ENCODE data around the gene EMC6.

Gene EMC6

DNA sequence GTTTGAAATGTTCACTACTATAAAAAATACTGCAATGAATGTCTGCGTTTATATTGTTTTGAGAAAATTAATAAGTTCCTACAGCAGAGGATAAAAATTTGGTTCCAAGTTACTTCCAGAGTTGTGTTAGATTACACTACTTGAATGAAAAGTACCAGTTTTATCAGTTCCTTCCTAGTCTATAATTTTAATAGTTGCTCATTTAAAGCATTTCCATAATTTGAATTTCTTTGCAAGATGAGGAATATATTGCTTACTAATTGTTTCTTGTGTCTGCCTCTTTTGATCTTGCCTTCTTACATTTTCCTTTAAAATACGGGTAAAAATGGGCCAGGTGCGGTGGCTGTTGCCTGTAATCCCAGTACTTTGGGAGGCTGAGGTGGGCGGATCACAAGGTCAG lies 4.0 kb downstream of the EMC6 start:
- H3K36me3 ChIP-seq (ENCODE audit: insufficient read depth, low read length): peaks cover 4% of the 10 kb centered on the region
- no peak overlapping the region for H3K4me2 ChIP-seq (ENCODE audit: low read length)
- H3K27me3 ChIP-seq (ENCODE audit: control insufficient read depth, insufficient read depth, low read length): no peaks in the 10 kb centered on the region
- H3K9me3 ChIP-seq (replicated peaks; ENCODE audit: low read length): no peaks in the 10 kb centered on the region
- H3K9ac ChIP-seq (ENCODE audit: low read depth, low read length): no peak overlapping the region
- H3K4me1 ChIP-seq (ENCODE audit: control insufficient read depth, insufficient read depth, low read length): peaks cover 5% of the 10 kb centered on the region
- H3K4me3 ChIP-seq (ENCODE audit: low read length): no peak overlapping the region

DNA sequence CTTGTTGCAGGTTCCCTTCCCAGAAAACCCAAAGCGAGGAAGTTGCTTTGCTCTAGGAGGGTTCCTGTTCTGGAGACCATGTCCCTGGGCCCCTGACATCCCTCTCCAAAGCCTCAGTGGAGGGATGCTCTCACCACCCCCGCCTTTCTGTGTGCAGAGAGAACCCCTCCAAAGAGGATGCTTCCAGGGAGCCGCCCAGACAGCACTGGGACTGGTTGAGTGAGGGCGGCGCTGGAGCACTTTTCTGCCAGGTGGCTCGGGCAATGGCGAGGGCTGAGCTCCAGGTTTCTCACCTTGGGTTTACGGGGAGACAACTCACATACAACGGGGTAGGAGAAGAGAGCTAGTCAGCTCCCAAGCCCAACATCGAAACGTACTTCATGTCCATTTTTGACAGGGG lies 7.3 kb downstream of the EMC6 start:
- Histone ChIP-seq H3K9me3 (replicated peaks; ENCODE audit: low read length) (no peaks in the 10 kb centered on the region), H3K4me2 (ENCODE audit: low read length) (no peak overlapping the region), H3K4me3 (ENCODE audit: low read length) (no peak overlapping the region), H3K27me3 (ENCODE audit: control insufficient read depth, insufficient read depth, low read length) (no peaks in the 10 kb centered on the region), H3K9ac (ENCODE audit: low read depth, low read length) (no peak overlapping the region), H3K4me1 (ENCODE audit: control insufficient read depth, insufficient read depth, low read length) (peaks cover 4% of the 10 kb centered on the region), H3K36me3 (ENCODE audit: insufficient read depth, low read length) (no peaks in the 10 kb centered on the region)

DNA sequence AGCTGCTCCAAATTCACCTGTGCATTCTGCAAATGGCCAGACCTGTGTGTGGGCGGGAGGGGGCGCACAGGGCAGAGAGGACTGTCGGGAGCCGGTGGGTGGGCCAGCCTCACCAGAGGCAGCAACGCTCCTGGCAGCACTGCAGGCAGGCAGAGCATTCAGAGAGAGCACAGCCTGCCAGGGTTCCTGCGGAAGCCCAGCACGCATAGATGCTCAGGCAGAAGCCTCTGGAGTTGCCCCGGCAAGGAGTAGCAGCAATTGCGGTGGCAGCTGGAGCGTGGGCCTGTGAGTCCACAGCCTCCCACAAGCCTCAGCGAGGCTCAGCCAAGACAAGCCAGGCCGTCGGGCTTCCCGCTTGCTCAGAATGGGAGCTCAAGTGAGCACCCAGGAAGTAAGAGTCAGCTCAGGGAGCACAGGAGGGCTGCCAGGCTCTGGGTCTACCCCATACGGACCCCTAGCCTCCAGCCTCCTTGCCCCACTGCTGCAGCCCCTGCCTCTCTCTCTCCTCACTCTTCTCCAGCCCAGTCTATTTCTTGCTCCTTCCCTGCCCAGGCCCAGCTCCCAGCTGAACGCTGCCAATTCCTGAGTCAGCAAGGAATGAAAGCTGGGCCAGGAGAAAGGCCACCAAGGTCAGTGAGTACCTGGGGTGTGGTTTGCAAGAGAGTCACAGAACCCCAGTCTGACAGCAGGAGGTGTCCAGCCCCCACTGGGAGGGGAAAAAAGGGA lies 9.6 kb downstream of the EMC6 start:
- Histone ChIP-seq H3K4me1 (ENCODE audit: control insufficient read depth, insufficient read depth, low read length) (peaks cover 4% of the 10 kb centered on the region), H3K4me2 (ENCODE audit: low read length) (no peak overlapping the region), H3K9me3 (replicated peaks; ENCODE audit: low read length) (no peaks in the 10 kb centered on the region), H3K4me3 (ENCODE audit: low read length) (no peak overlapping the region), H3K27me3 (ENCODE audit: control insufficient read depth, insufficient read depth, low read length) (no peaks in the 10 kb centered on the region), H3K9ac (ENCODE audit: low read depth, low read length) (no peak overlapping the region), H3K36me3 (ENCODE audit: insufficient read depth, low read length) (no peaks in the 10 kb centered on the region)

DNA sequence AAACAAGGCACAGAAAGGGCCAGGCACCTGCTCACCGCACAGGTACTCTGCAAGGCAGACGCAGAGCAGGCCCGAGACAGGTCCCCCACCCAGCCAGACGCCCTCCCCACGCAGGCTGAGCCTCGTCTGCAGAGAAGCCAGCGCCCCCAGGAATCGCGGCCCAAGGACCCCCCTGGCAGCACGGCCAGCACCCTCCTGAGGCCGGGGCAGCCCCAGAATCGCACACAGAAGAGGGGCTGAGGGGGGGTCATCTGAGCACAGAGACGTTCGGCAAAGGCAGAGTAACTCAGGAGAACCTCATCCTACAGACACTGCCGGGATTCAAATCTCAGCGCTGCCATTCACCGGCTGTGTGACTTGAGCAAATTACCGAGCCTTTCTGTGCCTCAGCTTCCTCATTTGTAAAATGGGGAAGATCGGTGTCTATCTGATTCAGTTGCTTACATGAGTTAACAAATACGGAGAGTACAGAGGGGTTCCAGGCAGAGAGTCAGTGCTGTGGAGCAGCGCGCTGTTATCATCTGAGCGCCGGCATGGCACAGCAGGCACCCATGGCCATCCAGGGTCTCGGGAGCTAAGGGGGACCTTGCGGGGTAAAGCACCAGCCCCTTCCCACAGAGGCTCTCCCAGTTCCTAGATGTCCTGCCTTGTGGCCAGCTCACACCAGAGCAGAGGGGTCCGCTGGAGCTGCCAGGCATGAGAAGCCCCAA lies 10.4 kb downstream of the EMC6 start:
- Histone ChIP-seq H3K9me3 (replicated peaks; ENCODE audit: low read length) (no peaks in the 10 kb centered on the region), H3K36me3 (ENCODE audit: insufficient read depth, low read length) (no peaks in the 10 kb centered on the region), H3K9ac (ENCODE audit: low read depth, low read length) (no peak overlapping the region), H3K4me2 (ENCODE audit: low read length) (no peak overlapping the region), H3K4me3 (ENCODE audit: low read length) (no peak overlapping the region), H3K27me3 (ENCODE audit: control insufficient read depth, insufficient read depth, low read length) (no peaks in the 10 kb centered on the region), H3K4me1 (ENCODE audit: control insufficient read depth, insufficient read depth, low read length) (peaks cover 4% of the 10 kb centered on the region)

DNA sequence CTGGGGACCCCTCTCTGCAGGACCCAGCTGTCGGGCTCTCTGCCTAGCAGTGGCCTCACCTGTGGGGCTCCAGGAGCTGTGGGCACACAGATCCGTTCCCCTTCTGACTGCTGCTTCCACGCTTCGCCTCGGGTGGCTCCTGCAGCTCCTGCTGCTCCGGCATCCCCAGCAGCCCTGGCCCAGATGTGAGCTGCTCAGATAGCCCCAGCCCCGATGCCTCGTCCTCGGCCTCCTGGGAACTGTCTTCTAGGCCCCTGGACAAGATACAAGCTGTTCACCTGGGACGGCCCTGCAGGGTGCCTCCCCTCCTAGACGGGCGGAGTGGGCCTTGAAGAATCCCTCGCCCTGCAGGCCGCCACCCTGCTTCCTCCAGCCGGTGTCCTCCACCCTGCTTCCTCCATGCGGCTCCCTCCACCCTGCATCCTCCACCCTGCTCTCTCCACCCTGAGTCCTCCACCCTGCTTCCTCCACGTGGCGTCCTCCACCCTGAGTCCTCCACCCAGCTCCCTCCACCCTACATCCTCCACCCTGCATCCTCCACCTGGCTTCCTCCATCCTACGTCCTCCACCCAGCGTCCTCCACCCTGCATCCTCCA lies 11.0 kb downstream of the EMC6 start:
- Histone ChIP-seq H3K9ac (ENCODE audit: low read depth, low read length) (no peak overlapping the region), H3K4me1 (ENCODE audit: control insufficient read depth, insufficient read depth, low read length) (peaks cover 4% of the 10 kb centered on the region), H3K9me3 (replicated peaks; ENCODE audit: low read length) (no peaks in the 10 kb centered on the region), H3K4me2 (ENCODE audit: low read length) (no peak overlapping the region), H3K36me3 (ENCODE audit: insufficient read depth, low read length) (no peaks in the 10 kb centered on the region), H3K27me3 (ENCODE audit: control insufficient read depth, insufficient read depth, low read length) (no peaks in the 10 kb centered on the region), H3K4me3 (ENCODE audit: low read length) (no peak overlapping the region)

DNA sequence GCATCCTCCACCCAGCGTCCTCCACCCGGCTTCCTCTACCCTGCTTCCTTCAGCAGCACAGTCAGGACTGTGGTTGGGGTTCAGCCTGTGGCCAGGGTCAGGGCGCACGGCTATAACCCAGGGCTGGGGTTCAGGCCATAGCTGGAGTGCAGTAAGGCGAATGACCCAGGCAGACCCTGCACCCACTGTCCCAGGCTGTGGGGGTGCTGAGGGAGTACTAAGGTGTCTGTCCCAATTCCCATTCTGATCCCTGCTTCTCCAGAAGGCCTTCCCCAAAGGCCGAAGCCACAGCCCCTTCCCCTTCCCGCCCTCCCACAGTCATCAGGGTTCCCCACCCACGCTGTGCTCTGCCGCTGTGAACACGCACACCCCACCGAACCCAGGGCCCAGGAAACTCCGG lies 12.4 kb downstream of the EMC6 start:
- no peak overlapping the region for H3K4me3 ChIP-seq (ENCODE audit: low read length)
- no peaks in the 10 kb centered on the region for H3K9me3 ChIP-seq (replicated peaks; ENCODE audit: low read length)
- H3K9ac ChIP-seq (ENCODE audit: low read depth, low read length): no peak overlapping the region
- H3K36me3 ChIP-seq (ENCODE audit: insufficient read depth, low read length): no peaks in the 10 kb centered on the region
- H3K27me3 ChIP-seq (ENCODE audit: control insufficient read depth, insufficient read depth, low read length): peaks cover 3% of the 10 kb centered on the region
- H3K4me2 ChIP-seq (ENCODE audit: low read length): no peak overlapping the region
- peaks cover 4% of the 10 kb centered on the region for H3K4me1 ChIP-seq (ENCODE audit: control insufficient read depth, insufficient read depth, low read length)

DNA sequence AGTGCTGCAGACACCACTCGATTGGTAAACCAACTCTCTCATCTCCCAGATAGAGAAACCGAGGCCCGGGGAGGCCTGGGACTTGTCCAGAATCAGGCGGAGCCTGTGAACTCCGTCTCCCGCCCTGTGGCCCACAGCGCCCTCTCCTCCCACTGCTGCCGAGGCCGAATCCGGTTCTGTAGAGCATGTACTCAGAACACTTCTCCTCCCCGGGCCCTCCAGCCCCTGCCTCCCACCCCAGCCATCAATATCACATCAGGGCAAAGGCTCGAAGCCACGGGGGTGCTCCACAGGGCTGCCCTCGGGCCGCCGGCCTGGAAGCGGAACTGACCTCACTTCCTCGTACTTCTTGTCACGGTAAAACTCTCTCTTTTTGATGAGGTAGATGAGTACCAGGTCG lies 13.0 kb downstream of the EMC6 start:
- no peaks in the 10 kb centered on the region for H3K9me3 ChIP-seq (replicated peaks; ENCODE audit: low read length)
- H3K36me3 ChIP-seq (ENCODE audit: insufficient read depth, low read length): no peaks in the 10 kb centered on the region
- H3K4me2 ChIP-seq (ENCODE audit: low read length): no peak overlapping the region
- H3K9ac ChIP-seq (ENCODE audit: low read depth, low read length): no peak overlapping the region
- peaks cover 3% of the 10 kb centered on the region for H3K27me3 ChIP-seq (ENCODE audit: control insufficient read depth, insufficient read depth, low read length)
- no peak overlapping the region for H3K4me3 ChIP-seq (ENCODE audit: low read length)
- peaks cover 4% of the 10 kb centered on the region for H3K4me1 ChIP-seq (ENCODE audit: control insufficient read depth, insufficient read depth, low read length)

DNA sequence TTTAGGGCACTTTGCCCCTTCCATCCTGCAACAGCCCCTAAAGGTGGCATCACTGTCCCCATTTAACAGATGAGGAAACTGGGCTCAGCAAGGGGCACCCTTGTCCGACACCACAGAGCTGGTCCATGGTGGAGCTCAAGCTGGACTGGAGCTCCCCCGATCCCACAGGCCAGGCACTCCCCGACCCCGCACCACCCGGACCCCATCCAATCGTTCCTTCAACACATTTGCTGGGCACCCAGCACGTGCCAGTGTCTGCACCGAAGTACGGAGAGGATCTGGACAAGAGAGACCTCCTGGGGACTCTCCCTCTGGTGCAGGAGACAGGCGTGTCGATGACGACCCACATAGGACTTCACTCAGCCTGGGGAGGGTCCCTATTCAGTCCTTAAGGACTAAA lies 13.4 kb downstream of the EMC6 start:
- Histone ChIP-seq H3K9me3 (replicated peaks; ENCODE audit: low read length) (no peaks in the 10 kb centered on the region), H3K36me3 (ENCODE audit: insufficient read depth, low read length) (no peaks in the 10 kb centered on the region), H3K4me1 (ENCODE audit: control insufficient read depth, insufficient read depth, low read length) (peaks cover 4% of the 10 kb centered on the region), H3K4me2 (ENCODE audit: low read length) (no peak overlapping the region), H3K27me3 (ENCODE audit: control insufficient read depth, insufficient read depth, low read length) (peaks cover 3% of the 10 kb centered on the region), H3K9ac (ENCODE audit: low read depth, low read length) (no peak overlapping the region), H3K4me3 (ENCODE audit: low read length) (no peak overlapping the region)

DNA sequence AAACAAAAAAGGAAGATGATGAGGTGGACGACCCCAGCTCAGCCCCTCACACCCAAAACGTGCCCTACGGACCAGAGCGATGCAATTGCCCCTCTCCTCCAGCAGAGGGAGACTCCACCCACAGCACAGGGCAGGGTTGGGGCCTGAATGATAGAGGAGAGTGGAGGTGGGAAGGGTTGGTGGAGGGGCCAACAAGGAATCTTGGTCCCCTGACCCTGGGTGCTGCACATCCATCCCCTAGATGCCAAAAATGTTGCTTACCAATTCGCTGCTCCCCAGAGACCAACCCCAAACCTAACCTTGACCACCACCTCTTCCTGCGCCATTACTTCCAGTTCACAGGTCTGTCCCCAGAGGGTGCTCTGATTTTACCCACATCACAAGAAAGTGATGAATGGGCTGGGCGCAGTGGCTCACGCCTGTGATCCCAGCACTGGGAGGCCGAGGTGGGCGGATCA lies 14.5 kb downstream of the EMC6 start:
- no peak overlapping the region for H3K9ac ChIP-seq (ENCODE audit: low read depth, low read length)
- H3K27me3 ChIP-seq (ENCODE audit: control insufficient read depth, insufficient read depth, low read length): peaks cover 3% of the 10 kb centered on the region
- no peaks in the 10 kb centered on the region for H3K36me3 ChIP-seq (ENCODE audit: insufficient read depth, low read length)
- no peaks in the 10 kb centered on the region for H3K9me3 ChIP-seq (replicated peaks; ENCODE audit: low read length)
- H3K4me1 ChIP-seq (ENCODE audit: control insufficient read depth, insufficient read depth, low read length): peaks cover 4% of the 10 kb centered on the region
- no peak overlapping the region for H3K4me3 ChIP-seq (ENCODE audit: low read length)
- no peak overlapping the region for H3K4me2 ChIP-seq (ENCODE audit: low read length)

DNA sequence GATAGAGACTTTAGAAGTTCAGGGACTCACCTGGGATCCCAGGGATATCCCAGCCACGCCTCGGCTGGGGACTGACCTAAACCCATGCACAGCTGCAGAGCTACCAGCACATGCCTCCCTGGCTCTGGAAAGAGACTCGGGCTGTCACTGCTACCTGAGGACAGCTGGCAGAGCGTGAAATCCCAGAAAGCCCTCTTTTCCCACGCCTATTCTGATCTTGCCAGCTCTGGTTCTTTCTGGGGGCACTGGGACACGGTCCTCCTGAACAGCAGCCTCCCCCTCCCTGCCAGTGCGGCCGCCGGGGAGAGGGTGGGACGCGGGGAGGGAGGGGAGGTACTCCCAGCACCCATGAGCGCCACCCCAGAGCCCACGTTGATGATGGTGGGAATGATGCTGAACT lies 16.6 kb downstream of the EMC6 start:
- peaks cover 3% of the 10 kb centered on the region for H3K27me3 ChIP-seq (ENCODE audit: control insufficient read depth, insufficient read depth, low read length)
- H3K9ac ChIP-seq (ENCODE audit: low read depth, low read length): no peak overlapping the region
- H3K4me2 ChIP-seq (ENCODE audit: low read length): no peak overlapping the region
- H3K9me3 ChIP-seq (replicated peaks; ENCODE audit: low read length): no peaks in the 10 kb centered on the region
- no peaks in the 10 kb centered on the region for H3K4me1 ChIP-seq (ENCODE audit: control insufficient read depth, insufficient read depth, low read length)
- H3K36me3 ChIP-seq (ENCODE audit: insufficient read depth, low read length): no peaks in the 10 kb centered on the region
- no peak overlapping the region for H3K4me3 ChIP-seq (ENCODE audit: low read length)

DNA sequence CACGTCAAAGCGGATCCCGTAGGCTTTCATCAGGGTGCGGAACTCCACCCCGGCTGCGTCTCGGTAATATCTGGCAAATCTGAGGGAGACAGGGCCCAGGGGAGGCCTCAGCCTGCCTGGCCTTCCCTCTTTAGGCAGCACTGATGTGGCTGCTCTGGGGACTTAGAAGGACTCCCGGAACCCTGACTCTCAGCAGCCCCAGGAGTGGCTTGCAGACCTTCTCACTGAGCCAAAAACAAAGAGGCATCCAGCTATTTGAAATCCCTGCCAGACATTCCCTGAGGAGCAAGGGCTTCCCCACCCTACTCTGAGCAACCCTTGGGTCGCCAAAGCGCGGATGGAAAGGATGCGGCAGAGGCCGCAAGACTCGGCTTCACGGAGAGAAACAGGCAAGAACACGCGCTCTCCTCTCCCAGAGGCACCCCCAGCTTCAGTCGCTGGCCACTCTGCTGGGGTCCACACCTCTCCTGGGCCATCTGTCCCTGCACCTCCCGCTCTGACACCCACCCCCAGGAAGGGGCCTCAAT lies 19.5 kb downstream of the EMC6 start:
- no peaks in the 10 kb centered on the region for H3K36me3 ChIP-seq (ENCODE audit: insufficient read depth, low read length)

More for the DNA sequence above, 19.5 kb downstream of the EMC6 start:
- no peaks in the 10 kb centered on the region for H3K9me3 ChIP-seq (replicated peaks; ENCODE audit: low read length)
- H3K4me1 ChIP-seq (ENCODE audit: control insufficient read depth, insufficient read depth, low read length): no peaks in the 10 kb centered on the region
- no peak overlapping the region for H3K4me3 ChIP-seq (ENCODE audit: low read length)
- H3K9ac ChIP-seq (ENCODE audit: low read depth, low read length): no peak overlapping the region
- no peak overlapping the region for H3K4me2 ChIP-seq (ENCODE audit: low read length)
- peaks cover 3% of the 10 kb centered on the region for H3K27me3 ChIP-seq (ENCODE audit: control insufficient read depth, insufficient read depth, low read length)
